HG03378 (cell line): Measurements from ENCODE around the gene GIGYF2.

ENCODE experiments used
- ATAC-seq: cut with Tn5 transposase; IDR thresholded peaks from one replicate; pipeline ENCODE4 v1.9.1; 2021; ENCODE audit warnings: mild to moderate bottlenecking, moderate library complexity; ENCODE audit not compliant: unreplicated experiment

The GIGYF2 gene

DNA sequence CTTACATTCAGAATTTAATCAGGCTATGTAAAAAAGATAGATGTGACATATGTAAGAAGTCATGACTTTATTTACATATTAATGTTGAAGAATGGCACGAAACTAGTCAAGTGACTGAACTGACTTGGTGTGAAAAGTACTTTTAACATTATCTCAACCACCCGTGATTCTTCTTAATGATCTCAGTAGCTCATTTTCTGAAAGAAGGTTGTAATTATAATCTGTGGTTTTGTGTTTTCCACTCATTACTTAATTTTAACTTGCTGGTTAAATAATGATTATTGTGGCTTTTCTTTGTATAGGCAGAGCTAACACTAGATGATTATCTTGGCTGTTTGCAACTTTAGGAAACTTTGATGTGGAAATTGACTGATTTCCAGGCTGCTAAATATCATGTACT lies 60.8 kb downstream of the GIGYF2 start:
- no peak for ATAC-seq

GRCh38 chr2:232761301-232761907 lies 64.3 kb downstream of the GIGYF2 start:
- no peak for ATAC-seq

DNA sequence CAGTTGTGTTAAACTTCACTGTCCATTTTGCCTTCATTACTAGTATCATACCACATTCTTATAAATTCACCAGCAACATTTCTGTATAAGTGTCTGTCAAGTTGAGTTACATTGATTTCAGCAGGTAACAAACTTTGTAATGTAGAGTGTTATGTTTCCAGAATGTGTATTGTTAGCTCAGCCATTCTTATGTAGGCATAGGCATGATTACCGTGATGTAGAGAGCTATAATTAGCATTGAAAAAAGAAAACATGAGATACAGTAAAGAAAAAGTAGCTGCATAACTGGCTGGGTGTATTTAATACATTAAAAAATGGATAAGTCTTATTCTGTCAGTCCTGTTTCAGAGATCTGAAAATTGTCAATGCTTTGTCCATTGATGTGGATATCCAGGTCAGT lies 70.7 kb downstream of the GIGYF2 start:
- ATAC-seq = no peak

- ATAC-seq = no peak
These were observed 73.1 kb downstream of the GIGYF2 start for GRCh38 chr2:232770207-232770606.

DNA sequence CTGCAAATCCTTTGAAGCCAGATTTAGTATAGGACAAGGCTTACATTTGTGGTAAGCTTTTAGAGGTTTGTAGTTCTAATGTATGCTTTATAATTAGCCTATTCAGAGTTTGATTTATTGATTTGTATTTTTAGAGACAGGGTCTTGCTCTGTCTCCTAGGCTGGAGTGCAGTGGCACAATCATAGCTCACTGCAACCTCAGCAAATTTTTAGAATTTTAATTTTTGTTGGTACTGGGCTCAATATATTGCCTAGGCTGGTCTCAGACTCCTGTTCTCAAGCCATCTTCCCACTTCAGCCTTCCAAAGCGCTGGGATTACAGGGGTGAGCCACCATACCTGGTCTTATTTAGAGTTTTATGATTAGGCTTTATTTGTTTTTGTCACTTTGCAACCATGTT lies 74.7 kb downstream of the GIGYF2 start:
- ATAC-seq = no peak

DNA sequence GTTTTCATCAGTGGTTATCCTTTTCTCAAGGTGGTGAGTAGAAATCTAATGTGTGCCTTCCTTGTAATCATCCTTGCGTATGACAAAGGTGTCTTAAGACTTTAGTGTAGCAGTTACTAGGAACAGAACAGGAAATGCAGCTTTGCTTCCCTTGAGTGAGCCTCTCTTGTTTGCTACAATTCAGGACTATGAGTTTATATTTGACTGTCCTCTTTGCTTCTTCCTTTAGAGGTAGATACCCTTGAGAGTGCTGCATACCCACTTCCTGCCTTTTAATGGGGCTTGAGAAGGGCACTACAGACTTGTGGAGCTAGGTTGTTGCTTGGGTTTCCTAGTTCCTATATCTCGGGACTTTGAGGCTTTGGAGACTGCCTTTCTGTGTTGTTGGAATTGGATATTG lies 75.4 kb downstream of the GIGYF2 start:
- peak; percentile 70 for ATAC-seq

DNA sequence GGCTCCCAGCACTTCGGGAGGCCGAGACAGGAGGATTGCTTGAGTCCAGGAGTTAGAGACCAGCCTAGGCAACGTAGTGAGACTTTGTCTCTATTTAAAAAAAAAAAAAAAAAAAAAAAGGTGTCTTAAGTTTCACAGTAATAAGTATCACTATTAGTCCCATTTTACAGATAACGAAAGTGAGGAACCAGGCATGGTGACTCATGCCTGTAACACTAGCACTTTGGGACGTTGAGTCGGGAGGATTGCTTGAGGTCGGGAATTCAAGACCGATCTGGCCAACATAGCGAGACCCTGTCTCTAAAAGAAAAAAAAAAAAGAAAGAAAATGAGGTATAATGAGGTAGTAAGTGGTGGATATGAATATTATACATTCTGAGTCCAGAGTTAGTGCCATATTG lies 76.7 kb downstream of the GIGYF2 start:
- ATAC-seq = no peak

DNA sequence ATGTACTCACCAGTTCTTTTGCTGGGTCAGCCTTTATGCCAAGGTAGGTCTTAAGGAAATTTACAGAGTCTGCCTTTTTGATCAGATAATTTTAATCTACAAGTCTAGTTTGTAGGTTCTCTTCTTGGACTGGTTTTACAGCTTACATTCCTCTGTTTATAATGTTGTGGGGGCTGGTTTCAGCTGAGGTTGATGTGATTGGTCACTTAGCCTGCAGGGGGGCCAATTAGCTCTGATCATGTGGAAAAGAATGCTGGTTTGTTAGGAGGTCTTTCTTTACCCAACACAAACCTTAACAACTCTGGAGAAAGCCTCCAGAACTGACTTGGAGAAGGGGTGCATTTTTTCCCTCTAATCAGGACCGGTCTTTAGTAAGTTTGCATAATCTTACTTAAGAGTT lies 79.3 kb downstream of the GIGYF2 start, which contains the start of gene KCNJ13:
KCNJ13 (minus strand) TSS at position 131 of the 400 bp plus-strand sequence. CDS start 5,203 bp downstream, outside the sequence.
- no peak for ATAC-seq

GRCh38 chr2:232777276-232777675 lies 80.1 kb downstream of the GIGYF2 start:
- ATAC-seq = no peak

- ATAC-seq = no peak
These were observed 82.3 kb downstream of the GIGYF2 start for GRCh38 chr2:232779465-232779864.

DNA sequence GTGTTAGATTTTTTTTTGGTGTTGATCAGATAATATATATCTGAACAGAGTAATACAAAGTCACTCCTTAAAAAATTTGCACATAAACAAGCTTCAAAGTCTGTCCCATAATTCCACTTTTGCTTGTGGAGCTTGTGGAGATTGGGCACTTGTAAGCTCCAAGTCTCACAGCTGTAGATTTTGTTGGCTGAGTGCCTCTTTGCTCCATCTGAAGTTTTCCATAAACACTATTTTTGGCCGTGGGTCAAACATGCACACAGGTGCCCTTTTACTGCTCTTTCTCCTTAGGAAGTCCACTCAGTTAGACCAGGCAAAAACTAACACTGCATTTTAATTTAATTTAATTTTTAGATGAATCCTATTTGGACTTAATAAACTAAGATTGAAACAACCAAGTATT lies 82.8 kb downstream of the GIGYF2 start:
- no peak for ATAC-seq

- ATAC-seq = peak; percentile 96
These were observed 84.6 kb downstream of the GIGYF2 start for GRCh38 chr2:232781765-232782164.

- no peak for ATAC-seq
These were observed 86.1 kb downstream of the GIGYF2 start for GRCh38 chr2:232783278-232783677.

DNA sequence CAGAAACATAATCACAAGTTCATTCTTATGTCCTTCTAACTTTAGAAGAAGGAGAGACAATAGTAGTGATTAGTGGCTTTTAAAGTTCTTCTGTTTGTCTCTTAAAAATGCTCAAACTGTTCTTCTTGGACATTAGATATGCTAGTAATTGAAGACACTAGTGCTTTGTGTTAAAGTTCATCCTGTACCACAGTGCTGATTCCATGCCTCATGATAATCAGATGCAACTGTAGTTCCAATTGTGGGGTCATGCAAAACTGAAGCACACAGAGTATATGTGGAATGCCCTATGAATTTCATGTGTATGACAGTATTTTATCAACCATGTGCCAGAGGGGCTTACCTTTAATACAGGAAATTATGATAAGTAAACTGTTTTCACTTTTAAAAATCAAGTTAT lies 90.7 kb downstream of the GIGYF2 start:
- no peak for ATAC-seq

DNA sequence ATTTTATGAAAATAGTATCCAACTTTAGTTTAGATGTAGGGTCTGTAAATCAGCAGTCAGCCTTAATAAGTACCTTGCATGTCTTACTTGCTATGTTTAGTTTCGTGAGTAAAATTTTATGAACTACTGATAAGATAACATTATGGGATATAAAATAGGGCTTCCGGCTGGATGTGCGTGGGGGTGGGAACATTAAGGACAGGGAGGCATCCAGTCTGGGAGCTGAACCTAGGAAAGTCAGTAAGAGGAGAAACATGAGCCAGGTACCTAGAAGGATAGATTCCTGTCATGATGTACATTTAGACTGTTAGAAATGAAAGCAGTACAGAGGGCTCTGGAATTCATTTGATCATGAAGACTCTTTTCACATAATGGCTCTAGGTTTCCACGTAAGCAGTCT lies 92.0 kb downstream of the GIGYF2 start:
- no peak for ATAC-seq

DNA sequence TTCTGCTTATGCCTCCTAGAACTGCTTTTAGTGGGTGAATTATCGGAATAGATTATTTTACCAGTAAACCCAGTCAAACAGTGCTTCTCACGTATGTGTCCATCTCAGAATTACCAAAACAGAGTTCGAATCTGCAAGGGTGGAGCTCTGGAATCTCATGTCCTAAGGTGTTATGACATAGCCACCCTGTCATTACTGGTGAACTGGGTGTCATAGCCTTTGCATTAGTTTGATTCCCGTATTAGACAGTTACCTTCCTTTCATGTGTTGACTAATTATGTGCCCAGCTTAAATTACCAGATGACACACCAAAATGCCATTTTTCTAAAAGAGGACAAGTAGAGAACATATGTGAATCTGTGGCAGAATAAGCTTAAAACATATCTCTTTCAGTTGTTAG lies 94.4 kb downstream of the GIGYF2 start:
- ATAC-seq = no peak

GRCh38 chr2:232793271-232793670 lies 96.1 kb downstream of the GIGYF2 start:
- no peak for ATAC-seq

- ATAC-seq = no peak
These were observed 97.8 kb downstream of the GIGYF2 start for GRCh38 chr2:232794981-232795380.

GRCh38 chr2:232795920-232796319 lies 98.8 kb downstream of the GIGYF2 start:
- ATAC-seq = no peak

- ATAC-seq = no peak
These were observed 101.1 kb downstream of the GIGYF2 start for GRCh38 chr2:232798187-232798586.

- ATAC-seq = no peak
These were observed 103.0 kb downstream of the GIGYF2 start for GRCh38 chr2:232800166-232800565.

DNA sequence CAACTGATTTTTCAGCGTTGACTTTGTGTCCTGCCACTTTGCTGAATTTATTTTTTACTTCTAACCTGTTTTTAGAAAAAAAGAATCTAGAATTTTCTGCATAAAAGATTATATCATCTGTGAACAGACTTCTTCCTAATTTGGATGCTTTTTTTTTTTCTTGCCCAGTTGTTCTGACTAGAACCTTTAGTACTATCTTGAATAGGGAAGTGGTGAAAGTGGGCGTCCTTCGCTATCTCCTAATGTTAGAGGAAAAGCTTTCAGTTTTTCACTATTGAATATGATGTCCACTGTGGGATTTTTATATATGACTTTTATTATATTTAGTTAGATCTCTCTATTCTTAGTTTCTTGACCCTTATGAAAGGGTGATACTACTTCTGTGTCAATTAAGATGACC lies 105.0 kb downstream of the GIGYF2 start:
- no peak for ATAC-seq
